ENCODE measurements around the gene UGT2B10.
"Not testable (repeated sequence)": the region's sequence is repeated elsewhere in the genome, so short reads cannot be mapped to it uniquely, and the experiment has no call there.

UGT2B10 gene

GRCh38 chr4:68803013-68803412 lies 12.8 kb upstream of the UGT2B10 start:
- H3K36me3 ChIP-seq, result no peaks in the 10 kb centered on the region
- no peak overlapping the region for H3K4me3 ChIP-seq
- H3K9me3 ChIP-seq, result no peaks in the 10 kb centered on the region
- no peak overlapping the region for H3K27ac ChIP-seq
- no peak for DNase-seq
- TF ChIP-seq CTCF (IDR thresholded peaks at IDR 0.05), result no peak
- H3K4me1 ChIP-seq, result no peaks in the 10 kb centered on the region
- intact Hi-C loops (cut with DNase I; ENCODE audit: low total_unique reads), result no loop called here
- H3K27me3 ChIP-seq, result no peaks in the 10 kb centered on the region

GRCh38 chr4:68808060-68808459 lies 7.7 kb upstream of the UGT2B10 start:
- no peak for TF ChIP-seq CTCF (IDR thresholded peaks at IDR 0.05)
- Histone ChIP-seq H3K9me3 (no peaks in the 10 kb centered on the region), H3K4me3 (no peak overlapping the region), H3K27ac (no peak overlapping the region), H3K27me3 (no peaks in the 10 kb centered on the region), H3K4me1 (no peaks in the 10 kb centered on the region), H3K36me3 (no peaks in the 10 kb centered on the region)
- DNase-seq, result no peak
- intact Hi-C loops (cut with DNase I; ENCODE audit: low total_unique reads), result no loop called here

GRCh38 chr4:68810919-68811318 lies 4.9 kb upstream of the UGT2B10 start:
- no peaks in the 10 kb centered on the region for H3K4me1 ChIP-seq
- H3K36me3 ChIP-seq, result no peaks in the 10 kb centered on the region
- no peak overlapping the region for H3K4me3 ChIP-seq
- no peaks in the 10 kb centered on the region for H3K27me3 ChIP-seq
- no peak overlapping the region for H3K27ac ChIP-seq
- no peak for TF ChIP-seq CTCF (IDR thresholded peaks at IDR 0.05)
- intact Hi-C loops (cut with DNase I; ENCODE audit: low total_unique reads), result no loop called here
- DNase-seq, result no peak
- no peaks in the 10 kb centered on the region for H3K9me3 ChIP-seq

GRCh38 chr4:68816410-68817265 lies 844 bp downstream of the UGT2B10 start:
- H3K9me3 ChIP-seq; H3K4me3 ChIP-seq; DNase-seq; H3K4me1 ChIP-seq; intact Hi-C loops (cut with DNase I; ENCODE audit: low total_unique reads); H3K27ac ChIP-seq; H3K36me3 ChIP-seq; H3K27me3 ChIP-seq: not testable (repeated sequence)

- no peak for DNase-seq
- TF ChIP-seq CTCF (IDR thresholded peaks at IDR 0.05), result no peak
- Histone ChIP-seq H3K9me3 (no peaks in the 10 kb centered on the region), H3K27me3 (no peaks in the 10 kb centered on the region), H3K4me3 (no peak overlapping the region), H3K36me3 (no peaks in the 10 kb centered on the region), H3K4me1 (no peaks in the 10 kb centered on the region), H3K27ac (no peak overlapping the region)
- intact Hi-C loops (cut with DNase I; ENCODE audit: low total_unique reads), result no loop called here
Measured at GRCh38 chr4:68817386-68817785, 1.6 kb downstream of the UGT2B10 start.

- H3K36me3 ChIP-seq; H3K4me1 ChIP-seq; H3K4me3 ChIP-seq; DNase-seq; intact Hi-C loops (cut with DNase I; ENCODE audit: low total_unique reads); H3K9me3 ChIP-seq; H3K27me3 ChIP-seq; H3K27ac ChIP-seq: not testable (repeated sequence)
Measured at GRCh38 chr4:68818030-68818462, 2.3 kb downstream of the UGT2B10 start.
